ENCODE measurements around the gene MAZ.
"Not testable (repeated sequence)": the region's sequence is repeated elsewhere in the genome, so short reads cannot be mapped to it uniquely, and the experiment has no call there.

MAZ gene

GRCh38 chr16:29774730-29775129 is 31.6 kb upstream of the MAZ start:
- Mint-ChIP-seq H3K9me3 (no peaks in the 10 kb centered on the region), H3K4me1 (ENCODE audit: low read depth) (peaks cover 25% of the 10 kb centered on the region), H3K27ac (no peak overlapping the region), H3K27me3 (peaks cover 10% of the 10 kb centered on the region), H3K4me3 (no peak overlapping the region), H3K36me3 (ENCODE audit: low read depth) (no peaks in the 10 kb centered on the region)
- intact Hi-C loops (cut with micrococcal nuclease): no loop called here

GRCh38 chr16:29775742-29776408 is 30.5 kb upstream of the MAZ start:
- intact Hi-C loops (cut with micrococcal nuclease): no loop called here
- Mint-ChIP-seq H3K27ac (no peak overlapping the region), H3K4me1 (ENCODE audit: low read depth) (peaks cover 22% of the 10 kb centered on the region), H3K9me3 (no peaks in the 10 kb centered on the region), H3K27me3 (peaks cover 10% of the 10 kb centered on the region), H3K36me3 (ENCODE audit: low read depth) (no peaks in the 10 kb centered on the region), H3K4me3 (no peak overlapping the region)

GRCh38 chr16:29777576-29778350 is 28.6 kb upstream of the MAZ start, which contains the start of gene ZG16:
Gene ZG16 (plus strand): TSS chr16:29778256. CDS start chr16:29779267, 1,011 bp downstream.
- H3K9me3 Mint-ChIP-seq: no peaks in the 10 kb centered on the region
- peaks cover 19% of the 10 kb centered on the region for H3K4me1 Mint-ChIP-seq (ENCODE audit: low read depth)
- H3K27me3 Mint-ChIP-seq: peaks cover 10% of the 10 kb centered on the region
- no peak within 1 kb of the TSS for H3K4me3 Mint-ChIP-seq
- intact Hi-C loops (cut with micrococcal nuclease): no loop called here
- peak within 1 kb of the TSS; percentile 51 for H3K27ac Mint-ChIP-seq
- no peaks in the 10 kb centered on the region for H3K36me3 Mint-ChIP-seq (ENCODE audit: low read depth)

GRCh38 chr16:29779474-29779873 is 26.9 kb upstream of the MAZ start:
- intact Hi-C loops (cut with micrococcal nuclease): no loop called here
- no peaks in the 10 kb centered on the region for H3K36me3 Mint-ChIP-seq (ENCODE audit: low read depth)
- H3K27ac Mint-ChIP-seq: peak overlapping the region; percentile 51
- peaks cover 12% of the 10 kb centered on the region for H3K4me1 Mint-ChIP-seq (ENCODE audit: low read depth)
- no peaks in the 10 kb centered on the region for H3K9me3 Mint-ChIP-seq
- H3K4me3 Mint-ChIP-seq: no peak overlapping the region
- H3K27me3 Mint-ChIP-seq: peaks cover 10% of the 10 kb centered on the region

GRCh38 chr16:29783094-29783953 is 23.0 kb upstream of the MAZ start:
- not testable (repeated sequence) for H3K27ac Mint-ChIP-seq; H3K36me3 Mint-ChIP-seq (ENCODE audit: low read depth); H3K9me3 Mint-ChIP-seq; H3K4me3 Mint-ChIP-seq
- Mint-ChIP-seq H3K27me3 (peaks cover 12% of the 10 kb centered on the region), H3K4me1 (ENCODE audit: low read depth) (peaks cover 21% of the 10 kb centered on the region)
- intact Hi-C loops (cut with micrococcal nuclease): loop anchor here (5.0 kb wide), 1 partner anchor 36 kb away; the partner anchor contains the start of gene C16orf54

- H3K9me3 Mint-ChIP-seq: no peaks in the 10 kb centered on the region
- peaks cover 6% of the 10 kb centered on the region for H3K27me3 Mint-ChIP-seq
- intact Hi-C loops (cut with micrococcal nuclease): loop anchor here (5.0 kb wide), 1 partner anchor 37 kb away; the partner anchor contains the start of gene C16orf54
- H3K4me1 Mint-ChIP-seq (ENCODE audit: low read depth): peaks cover 26% of the 10 kb centered on the region
- H3K4me3 Mint-ChIP-seq: no peak overlapping the region
- no peaks in the 10 kb centered on the region for H3K36me3 Mint-ChIP-seq (ENCODE audit: low read depth)
- H3K27ac Mint-ChIP-seq: no peak overlapping the region
These were observed 22.2 kb upstream of the MAZ start for GRCh38 chr16:29784157-29784556.

- peaks cover 31% of the 10 kb centered on the region for H3K4me1 Mint-ChIP-seq (ENCODE audit: low read depth)
- peak overlapping the region; percentile 42 for H3K27ac Mint-ChIP-seq
- H3K9me3 Mint-ChIP-seq: no peaks in the 10 kb centered on the region
- H3K27me3 Mint-ChIP-seq: peaks cover 4% of the 10 kb centered on the region
- intact Hi-C loops (cut with micrococcal nuclease): loop anchor here (5.0 kb wide), 1 partner anchor 38 kb away; the partner anchor contains the start of gene C16orf54
- peak overlapping the region; percentile 42 for H3K4me3 Mint-ChIP-seq
- H3K36me3 Mint-ChIP-seq (ENCODE audit: low read depth): no peaks in the 10 kb centered on the region
These were observed 21.3 kb upstream of the MAZ start for GRCh38 chr16:29784901-29785500.

GRCh38 chr16:29787155-29787554 is 19.2 kb upstream of the MAZ start:
- peaks cover 30% of the 10 kb centered on the region for H3K4me1 Mint-ChIP-seq (ENCODE audit: low read depth)
- H3K4me3 Mint-ChIP-seq; H3K27me3 Mint-ChIP-seq; H3K36me3 Mint-ChIP-seq (ENCODE audit: low read depth); intact Hi-C loops (cut with micrococcal nuclease); H3K9me3 Mint-ChIP-seq; H3K27ac Mint-ChIP-seq: not testable (repeated sequence)

- Mint-ChIP-seq H3K4me1 (ENCODE audit: low read depth) (peaks cover 50% of the 10 kb centered on the region), H3K36me3 (ENCODE audit: low read depth) (peaks cover 10% of the 10 kb centered on the region), H3K4me3 (peak overlapping the region; percentile 81), H3K27ac (peak overlapping the region; percentile 77), H3K9me3 (no peaks in the 10 kb centered on the region), H3K27me3 (peaks cover 4% of the 10 kb centered on the region)
- intact Hi-C loops (cut with micrococcal nuclease): loop anchor here (1.0 to 5.0 kb wide), 3 partner anchors 16 to 62 kb away; partner anchors contain the start of gene PAGR1
These were observed 16.6 kb upstream of the MAZ start for GRCh38 chr16:29789775-29790182.

- Mint-ChIP-seq H3K27ac (peak within 1 kb of the TSS; percentile 77), H3K9me3 (no peaks in the 10 kb centered on the region), H3K4me3 (peak within 1 kb of the TSS; percentile 81), H3K27me3 (peaks cover 2% of the 10 kb centered on the region), H3K36me3 (ENCODE audit: low read depth) (peaks cover 10% of the 10 kb centered on the region), H3K4me1 (ENCODE audit: low read depth) (peaks cover 49% of the 10 kb centered on the region)
- intact Hi-C loops (cut with micrococcal nuclease): loop anchor here (1.0 to 5.0 kb wide), 3 partner anchors 15 to 63 kb away; partner anchors contain the start of gene PAGR1
These were observed 16.0 kb upstream of the MAZ start, which contains the start of gene KIF22 for GRCh38 chr16:29790183-29790948. Gene KIF22 (plus strand): TSS chr16:29790751. CDS start chr16:29790760, 9 bp downstream.

- Mint-ChIP-seq H3K27ac (peak overlapping the region; percentile 77), H3K27me3 (no peaks in the 10 kb centered on the region), H3K9me3 (no peaks in the 10 kb centered on the region), H3K4me1 (ENCODE audit: low read depth) (peaks cover 45% of the 10 kb centered on the region), H3K36me3 (ENCODE audit: low read depth) (peaks cover 10% of the 10 kb centered on the region), H3K4me3 (peak overlapping the region; percentile 81)
- intact Hi-C loops (cut with micrococcal nuclease): loop anchor here (1.0 to 5.0 kb wide), 3 partner anchors 14 to 64 kb away; partner anchors contain the start of gene PAGR1
These were observed 15.1 kb upstream of the MAZ start for GRCh38 chr16:29790949-29791844.

All from dendritic cell treated with granulocyte-macrophage colony-stimulating factor and Interleukin-4, amounts not matched to agents 40 ng/mL and 50 ng/mL, for 4 days (primary cell).